Uterus (tissue), 2 donors: ENCODE data around the gene P2RY2.

ENCODE experiments used
- POLR2A ChIP-seq, 2 donors: fragments of 450-650 bp; IDR thresholded peaks; one replicate each; pipeline ENCODE4 v1.6.1; 2016; ENCODE audit warnings: antibody characterized with exemption in 2 of 2, mild to moderate bottlenecking in 1 of 2, moderate library complexity in 1 of 2
- TF ChIP-seq, protein P1 (sequence below), 4 experiments: fragments of 200-600 bp in 2 of 4; fragments of 450-650 bp in 2 of 4; sonication (generic) in 2 of 4; IDR thresholded peaks; one replicate each; pipeline ENCODE4 v1.5.1; 2016 to 2019; ENCODE audit warnings: antibody characterized with exemption in 4 of 4, mild to moderate bottlenecking in 2 of 4, moderate library complexity in 1 of 4

DNA sequence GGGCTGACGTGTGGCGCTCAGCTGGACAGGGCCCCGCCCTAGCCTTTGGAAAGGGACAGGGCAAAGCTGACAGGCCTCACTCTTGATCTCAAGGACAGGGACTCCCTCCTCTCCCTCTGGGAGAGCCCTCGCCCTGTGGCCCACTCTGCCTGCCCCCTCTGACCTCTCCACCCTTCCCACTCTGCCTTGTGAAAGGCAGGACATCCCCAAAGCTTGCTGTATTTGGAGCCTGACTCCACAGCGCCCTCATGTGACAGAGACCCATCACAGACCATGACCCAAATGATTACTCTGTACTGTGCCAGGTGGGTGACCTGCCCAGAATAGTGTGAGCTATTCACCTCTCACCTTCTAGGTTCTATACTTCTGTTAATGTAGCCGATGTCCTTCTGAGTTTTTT lies 18.8 kb downstream of the P2RY2 start:
- TF ChIP-seq, protein P1, sequence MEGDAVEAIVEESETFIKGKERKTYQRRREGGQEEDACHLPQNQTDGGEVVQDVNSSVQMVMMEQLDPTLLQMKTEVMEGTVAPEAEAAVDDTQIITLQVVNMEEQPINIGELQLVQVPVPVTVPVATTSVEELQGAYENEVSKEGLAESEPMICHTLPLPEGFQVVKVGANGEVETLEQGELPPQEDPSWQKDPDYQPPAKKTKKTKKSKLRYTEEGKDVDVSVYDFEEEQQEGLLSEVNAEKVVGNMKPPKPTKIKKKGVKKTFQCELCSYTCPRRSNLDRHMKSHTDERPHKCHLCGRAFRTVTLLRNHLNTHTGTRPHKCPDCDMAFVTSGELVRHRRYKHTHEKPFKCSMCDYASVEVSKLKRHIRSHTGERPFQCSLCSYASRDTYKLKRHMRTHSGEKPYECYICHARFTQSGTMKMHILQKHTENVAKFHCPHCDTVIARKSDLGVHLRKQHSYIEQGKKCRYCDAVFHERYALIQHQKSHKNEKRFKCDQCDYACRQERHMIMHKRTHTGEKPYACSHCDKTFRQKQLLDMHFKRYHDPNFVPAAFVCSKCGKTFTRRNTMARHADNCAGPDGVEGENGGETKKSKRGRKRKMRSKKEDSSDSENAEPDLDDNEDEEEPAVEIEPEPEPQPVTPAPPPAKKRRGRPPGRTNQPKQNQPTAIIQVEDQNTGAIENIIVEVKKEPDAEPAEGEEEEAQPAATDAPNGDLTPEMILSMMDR (IDR thresholded peaks at IDR 0.05) = no peak
- no peak for TF ChIP-seq POLR2A (IDR thresholded peaks at IDR 0.05)
